HL-60 (cell line): ENCODE measurements around the gene VPS13A.

Experiments
- DNase-seq, 2 experiments: peaks; one replicate each; pipeline ENCODE4 v3.0.0-alpha.2; 2010 to 2020; ENCODE audit warnings: low read depth in 1 of 2, low spot score in 1 of 2
- H3K27ac ChIP-seq: fragments of 250-450 bp; sonication (Bioruptor Pico); replicated peaks from 2 replicates; pipeline ENCODE4 v1.5.1; 2020; ENCODE audit warnings: mild to moderate bottlenecking, moderate library complexity
- H3K27me3 ChIP-seq: fragments of 250-450 bp; sonication (Bioruptor Pico); 2 replicates; pipeline ENCODE4 v1.5.1; 2021; ENCODE audit warnings: mild to moderate bottlenecking, moderate library complexity; ENCODE audit not compliant: insufficient read depth, poor library complexity, severe bottlenecking
- H3K4me3 ChIP-seq: replicated peaks from 2 replicates; pipeline ENCODE4 v1.5.1; 2011; ENCODE audit warnings: mild to moderate bottlenecking, control low read depth, low read length; ENCODE audit not compliant: insufficient read depth
- CTCF ChIP-seq: IDR thresholded peaks from one replicate; pipeline ENCODE4 v1.5.1; 2011; ENCODE audit warnings: low read length, control low read depth, inconsistent platforms; ENCODE audit not compliant: insufficient read depth
- GABPA ChIP-seq: IDR thresholded peaks from 2 replicates; pipeline ENCODE4 v1.6.1; 2012; ENCODE audit warnings: low read depth
- POLR2AphosphoS5 ChIP-seq: IDR thresholded peaks from 2 replicates; pipeline ENCODE4 v1.6.1; 2012; ENCODE audit warnings: low read depth
- REST ChIP-seq: IDR thresholded peaks from 2 replicates; pipeline ENCODE4 v1.6.1; 2012; ENCODE audit warnings: low read depth; ENCODE audit not compliant: insufficient replicate concordance
- SPI1 ChIP-seq: IDR thresholded peaks from 2 replicates; pipeline ENCODE4 v1.6.1; 2012; ENCODE audit warnings: low read depth, mild to moderate bottlenecking, borderline replicate concordance
- long read RNA-seq: library from polyadenylated mRNA; unstranded; transcript quantifications from one replicate; pipeline ENCODE4 v2.0.0, GENCODE V29; 2020

VPS13A gene
- long read RNA-seq, partial matches to known transcripts = 15 of 27 reads
- long read RNA-seq, other reads (novel, unspliced or antisense) = 12 of 27 reads

- DNase-seq = peak; percentile 70 to 87
- peak within 1 kb of the TSS; percentile 76 for H3K27ac ChIP-seq
- no peaks in the 10 kb centered on the region for H3K27me3 ChIP-seq
- TF ChIP-seq POLR2AphosphoS5 (peak; percentile 25), SPI1 (no peak)
- peak within 1 kb of the TSS; percentile 86 for H3K4me3 ChIP-seq
These were observed at the start of gene VPS13A for GRCh38 chr9:77177143-77177893. Gene VPS13A (plus strand): TSS chr9:77177534. CDS start chr9:77177705, 171 bp downstream.

GRCh38 chr9:77128125-77128789 is 49.1 kb upstream of the VPS13A start:
- DNase-seq = no peak

GRCh38 chr9:77131399-77131798 is 45.9 kb upstream of the VPS13A start:
- Histone ChIP-seq H3K27ac (no peak overlapping the region), H3K4me3 (no peak overlapping the region), H3K27me3 (peaks cover 13% of the 10 kb centered on the region)
- no peak for TF ChIP-seq GABPA
- no peak for TF ChIP-seq CTCF
- TF ChIP-seq POLR2AphosphoS5 = no peak
- no peak for TF ChIP-seq SPI1
- no peak for TF ChIP-seq REST
- no peak for DNase-seq

More at GRCh38 chr9:77128125-77128789, 49.1 kb upstream of the VPS13A start:
- H3K27ac ChIP-seq = no peak overlapping the region
- TF ChIP-seq REST = no peak
- no peak for TF ChIP-seq CTCF
- TF ChIP-seq POLR2AphosphoS5 = no peak
- peaks cover 17% of the 10 kb centered on the region for H3K27me3 ChIP-seq
- no peak overlapping the region for H3K4me3 ChIP-seq

GRCh38 chr9:77133011-77133410 is 44.3 kb upstream of the VPS13A start:
- Histone ChIP-seq H3K27ac (no peak overlapping the region), H3K27me3 (peaks cover 9% of the 10 kb centered on the region), H3K4me3 (no peak overlapping the region)
- TF ChIP-seq CTCF (no peak), POLR2AphosphoS5 (no peak), SPI1 (no peak)
- no peak for DNase-seq
